H9 (cell line): ENCODE data around the gene MAPK6. TPM values are rescaled to one million over a fixed set of nuclear protein-coding genes. Genes with fewer than 3 reads are reported as not detected.

Experiments
- DNase-seq: peaks from one replicate; pipeline ENCODE4 v3.0.0-alpha.2; 2017
- H2AFZ ChIP-seq: one replicate; pipeline ENCODE4 v1.6.1; 2013; ENCODE audit warnings: mild to moderate bottlenecking, low read length, control low read depth, moderate library complexity
- H2AK5ac ChIP-seq: 2 replicates; pipeline ENCODE4 v1.6.1; 2013; ENCODE audit warnings: low read length, control low read depth, mixed read lengths; ENCODE audit not compliant: insufficient read length
- H2BK120ac ChIP-seq: one replicate; pipeline ENCODE4 v1.6.1; 2013; ENCODE audit warnings: low read depth, mild to moderate bottlenecking, low read length, control low read depth, inconsistent platforms; ENCODE audit not compliant: poor library complexity, severe bottlenecking
- H2BK12ac ChIP-seq: 2 replicates; pipeline ENCODE4 v1.6.1; 2013; ENCODE audit warnings: low read length, control low read depth, mixed read lengths, low read depth; ENCODE audit not compliant: insufficient read length
- H2BK15ac ChIP-seq: 2 replicates; pipeline ENCODE4 v1.6.1; 2013; ENCODE audit warnings: low read depth, low read length, control low read depth
- H2BK20ac ChIP-seq: one replicate; pipeline ENCODE4 v1.6.1; 2013; ENCODE audit warnings: low read depth, mild to moderate bottlenecking, low read length, control low read depth, inconsistent platforms; ENCODE audit not compliant: poor library complexity, severe bottlenecking
- H2BK5ac ChIP-seq: 2 replicates; pipeline ENCODE4 v1.6.1; 2013; ENCODE audit warnings: low read length, control low read depth, mixed read lengths; ENCODE audit not compliant: insufficient read length
- H3K14ac ChIP-seq: 2 replicates; pipeline ENCODE4 v1.6.1; 2013; ENCODE audit warnings: low read length, control low read depth; ENCODE audit not compliant: insufficient read depth
- H3K18ac ChIP-seq: 2 replicates; pipeline ENCODE4 v1.6.1; 2013; ENCODE audit warnings: low read depth, mild to moderate bottlenecking, mixed read lengths, low read length, control low read depth; ENCODE audit not compliant: insufficient read length
- H3K23ac ChIP-seq: 2 replicates; pipeline ENCODE4 v1.6.1; 2013; ENCODE audit warnings: low read length, control low read depth, mixed read lengths, low read depth; ENCODE audit not compliant: insufficient read length
- H3K23me2 ChIP-seq: 2 replicates; pipeline ENCODE4 v1.6.1; 2013; ENCODE audit warnings: low read depth, mild to moderate bottlenecking, mixed read lengths, low read length, control low read depth; ENCODE audit not compliant: insufficient read length, poor library complexity, severe bottlenecking
- H3K27ac ChIP-seq: 2 replicates; pipeline ENCODE4 v1.5.1; 2013; ENCODE audit warnings: low read length, control low read depth, mixed read lengths, low read depth; ENCODE audit not compliant: insufficient read length
- H3K27me3 ChIP-seq: 2 replicates; pipeline ENCODE4 v1.6.1; 2013; ENCODE audit warnings: low read length, control low read depth, inconsistent platforms; ENCODE audit not compliant: insufficient read depth
- H3K4ac ChIP-seq: 2 replicates; pipeline ENCODE4 v1.6.1; 2013; ENCODE audit warnings: low read depth, mild to moderate bottlenecking, control low read depth, inconsistent platforms, low read length, moderate library complexity
- H3K4me1 ChIP-seq: 2 replicates; pipeline ENCODE4 v1.6.1; 2013; ENCODE audit warnings: low read length, control low read depth, inconsistent platforms; ENCODE audit not compliant: insufficient read depth
- H3K4me2 ChIP-seq: 2 replicates; pipeline ENCODE4 v1.6.1; 2013; ENCODE audit warnings: low read length, control low read depth, mixed read lengths; ENCODE audit not compliant: insufficient read length, insufficient read depth
- H3K56ac ChIP-seq: 2 replicates; pipeline ENCODE4 v1.6.1; 2013; ENCODE audit warnings: low read depth, mild to moderate bottlenecking, mixed read lengths, low read length, control low read depth; ENCODE audit not compliant: insufficient read length
- H3K79me1 ChIP-seq: 2 replicates; pipeline ENCODE4 v1.6.1; 2013; ENCODE audit warnings: low read depth, mild to moderate bottlenecking, moderate library complexity, low read length, control low read depth, inconsistent platforms; ENCODE audit not compliant: insufficient read depth, poor library complexity, severe bottlenecking
- H3K79me2 ChIP-seq: 2 replicates; pipeline ENCODE4 v1.6.1; 2013; ENCODE audit warnings: low read length, control low read depth, inconsistent platforms; ENCODE audit not compliant: insufficient read depth
- H3K9ac ChIP-seq: 2 replicates; pipeline ENCODE4 v1.6.1; 2013; ENCODE audit warnings: low read length, control low read depth, mixed read lengths; ENCODE audit not compliant: insufficient read length; ENCODE audit errors: extremely low read depth
- H3K9me3 ChIP-seq: one replicate; pipeline ENCODE4 v1.6.1; 2013; ENCODE audit warnings: low read depth, low read length, inconsistent platforms; ENCODE audit not compliant: control insufficient read depth
- H3T11ph ChIP-seq: one replicate; pipeline ENCODE4 v1.6.1; 2013; ENCODE audit warnings: mild to moderate bottlenecking, low read length, control low read depth, inconsistent platforms
- H4K20me1 ChIP-seq: one replicate; pipeline ENCODE4 v1.6.1; 2013; ENCODE audit not compliant: control insufficient read depth, insufficient read length, insufficient read depth
- H4K5ac ChIP-seq: 2 replicates; pipeline ENCODE4 v1.6.1; 2013; ENCODE audit warnings: low read depth, mild to moderate bottlenecking, mixed read lengths, low read length, control low read depth; ENCODE audit not compliant: insufficient read length
- H4K8ac ChIP-seq: replicated peaks from 2 replicates; pipeline ENCODE4 v1.6.1; 2013; ENCODE audit warnings: low read length, control low read depth, mixed read lengths, low read depth; ENCODE audit not compliant: insufficient read length
- H4K91ac ChIP-seq: 2 replicates; pipeline ENCODE4 v1.6.1; 2013; ENCODE audit warnings: low read depth, mild to moderate bottlenecking, moderate library complexity, mixed read lengths, low read length, control low read depth; ENCODE audit not compliant: insufficient read length
- H3K27ac Mint-ChIP-seq, 3 experiments: 2 replicates in 2 of 3; 3 replicates in 1 of 3; pipeline ENCODE4 v1.8.0; 2020 to 2021; ENCODE audit warnings: mixed read lengths in 3 of 3, mild to moderate bottlenecking in 1 of 3, moderate library complexity in 1 of 3
- H3K27me3 Mint-ChIP-seq: 2 replicates; pipeline ENCODE4 v1.8.0; 2021; ENCODE audit warnings: low read depth, mild to moderate bottlenecking, moderate library complexity, mixed read lengths
- H3K36me3 Mint-ChIP-seq, 3 experiments: 2 replicates in 2 of 3; 3 replicates in 1 of 3; pipeline ENCODE4 v1.8.0; 2020 to 2021; ENCODE audit warnings: low read depth in 3 of 3, mixed read lengths in 3 of 3; ENCODE audit not compliant: insufficient read depth in 1 of 3
- H3K4me1 Mint-ChIP-seq, 2 experiments: 2 replicates each; pipeline ENCODE4 v1.8.0; 2020; ENCODE audit warnings: mixed read lengths in 2 of 2
- H3K4me3 Mint-ChIP-seq, 2 experiments: 2 replicates in 1 of 2; 3 replicates in 1 of 2; pipeline ENCODE4 v1.8.0; 2020 to 2021; ENCODE audit warnings: mild to moderate bottlenecking in 2 of 2, mixed read lengths in 2 of 2, moderate library complexity in 1 of 2
- H3K9me3 Mint-ChIP-seq, 2 experiments: 2 replicates in 1 of 2; 3 replicates in 1 of 2; pipeline ENCODE4 v1.8.0; 2020; ENCODE audit warnings: mild to moderate bottlenecking in 2 of 2, mixed read lengths in 2 of 2, moderate library complexity in 1 of 2
- WGBS: extraction: QIAGEN DNeasy Blood & Tissue Kit; methylation state at CpG from one replicate; pipeline ENCODE4 v1.1.7; 2013; ENCODE audit warnings: missing lambda C conversion rate, low lambda C conversion rate, mixed read lengths; ENCODE audit not compliant: insufficient read length; ENCODE audit errors: extremely low coverage; 5-methylcytosine and 5-hydroxymethylcytosine counted together
- total RNA-seq: library from RNA; stranded (reverse); gene quantifications from 2 replicates; pipeline ENCODE4 v1.2.1, GENCODE V29; 2021
- TF ChIP-seq, protein P1 (sequence below): fragments of 200-600 bp; sonication (generic); conservative IDR thresholded peaks from 3 replicates; pipeline ENCODE4 v1.8.0; 2021; ENCODE audit warnings: antibody characterized with exemption, mild to moderate bottlenecking

Gene MAPK6
- total RNA-seq, 1 experiment from 2014 or later = 88.6 TPM

DNA sequence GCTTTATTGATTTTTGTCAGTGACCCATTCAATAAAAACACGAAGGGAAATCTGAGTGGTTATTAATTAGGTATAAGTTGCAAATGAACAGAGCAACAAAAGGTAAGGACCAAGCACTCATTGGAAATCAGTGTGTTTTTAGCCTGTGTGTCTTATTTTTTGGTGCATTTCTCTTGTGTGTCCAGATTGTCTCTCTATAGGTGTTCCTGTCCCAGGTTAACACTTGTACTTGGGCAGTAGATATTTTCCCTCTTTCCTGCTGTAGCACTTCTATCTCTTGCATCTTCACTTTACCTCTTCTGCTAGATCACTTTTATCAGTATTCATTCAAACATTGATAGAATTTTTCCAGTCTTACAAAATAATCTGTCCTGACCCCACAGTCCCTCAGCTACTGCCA lies 37.0 kb downstream of the MAPK6 start:
- Histone ChIP-seq H3K27me3 (no peaks in the 10 kb centered on the region), H4K91ac (no peak overlapping the region)
- DNase-seq = no peak

More for the DNA sequence above, 37.0 kb downstream of the MAPK6 start:
- Histone ChIP-seq H2BK5ac (no peak overlapping the region), H3K18ac (no peak overlapping the region), H3K14ac (no peak overlapping the region), H2AK5ac (no peak overlapping the region), H3K9ac (no peak overlapping the region), H4K20me1 (no peaks in the 10 kb centered on the region), H4K5ac (no peak overlapping the region), H2BK12ac (no peak overlapping the region), H3K4ac (no peak overlapping the region), H2AFZ (no peak overlapping the region), H2BK120ac (no peak overlapping the region), H3T11ph (no peak overlapping the region), H3K4me2 (no peak overlapping the region), H2BK15ac (no peak overlapping the region), H3K9me3 (no peaks in the 10 kb centered on the region), H3K56ac (no peak overlapping the region), H3K23me2 (no peaks in the 10 kb centered on the region), H3K79me2 (0 out of 2 replicates have a peak, but pooled peaks cover 1% of the 10 kb centered on the region), H3K23ac (no peak overlapping the region), H4K8ac (no peak overlapping the region), H2BK20ac (no peak overlapping the region), H3K27ac (no peak overlapping the region), H3K79me1 (peaks cover 3% of the 10 kb centered on the region), H3K4me1 (no peaks in the 10 kb centered on the region)
- Mint-ChIP-seq H3K4me1 (no peaks in the 10 kb centered on the region), H3K27me3 (no peaks in the 10 kb centered on the region), H3K9me3 (peaks cover 0 to 3% of the 10 kb centered on the region in 2 experiments; a peak in 1 of 5 replicates), H3K36me3 (peaks cover 21 to 59% (median 43%) of the 10 kb centered on the region in 3 experiments), H3K4me3 (no peak overlapping the region), H3K27ac (no peak overlapping the region)
- TF ChIP-seq, protein P1, sequence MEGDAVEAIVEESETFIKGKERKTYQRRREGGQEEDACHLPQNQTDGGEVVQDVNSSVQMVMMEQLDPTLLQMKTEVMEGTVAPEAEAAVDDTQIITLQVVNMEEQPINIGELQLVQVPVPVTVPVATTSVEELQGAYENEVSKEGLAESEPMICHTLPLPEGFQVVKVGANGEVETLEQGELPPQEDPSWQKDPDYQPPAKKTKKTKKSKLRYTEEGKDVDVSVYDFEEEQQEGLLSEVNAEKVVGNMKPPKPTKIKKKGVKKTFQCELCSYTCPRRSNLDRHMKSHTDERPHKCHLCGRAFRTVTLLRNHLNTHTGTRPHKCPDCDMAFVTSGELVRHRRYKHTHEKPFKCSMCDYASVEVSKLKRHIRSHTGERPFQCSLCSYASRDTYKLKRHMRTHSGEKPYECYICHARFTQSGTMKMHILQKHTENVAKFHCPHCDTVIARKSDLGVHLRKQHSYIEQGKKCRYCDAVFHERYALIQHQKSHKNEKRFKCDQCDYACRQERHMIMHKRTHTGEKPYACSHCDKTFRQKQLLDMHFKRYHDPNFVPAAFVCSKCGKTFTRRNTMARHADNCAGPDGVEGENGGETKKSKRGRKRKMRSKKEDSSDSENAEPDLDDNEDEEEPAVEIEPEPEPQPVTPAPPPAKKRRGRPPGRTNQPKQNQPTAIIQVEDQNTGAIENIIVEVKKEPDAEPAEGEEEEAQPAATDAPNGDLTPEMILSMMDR = no peak
- no CpG with 5 or more reads among the region's 1 CpG for WGBS
